Ovary (tissue), 9 donors: ENCODE results near the gene ZNF750. TPM values are rescaled to one million over a fixed set of nuclear protein-coding genes. Genes with fewer than 3 reads are reported as not detected.

Experiments used
- DNase-seq, 5 donors: peaks; one replicate each; pipeline ENCODE4 v3.0.0-alpha.2; 2019 to 2020
- H3K27ac ChIP-seq, 2 donors: fragments of 200-600 bp; one replicate each; pipeline versions ENCODE4 v1.5.1 to v1.8.0; 2019 to 2022
- H3K27me3 ChIP-seq: fragments of 200-600 bp; one replicate; pipeline ENCODE4 v1.8.0; 2022
- H3K36me3 ChIP-seq: fragments of 200-600 bp; sonication (generic); one replicate; pipeline ENCODE4 v1.5.1; 2019
- H3K4me1 ChIP-seq: one replicate; pipeline ENCODE4 v1.8.1; 2013; ENCODE audit warnings: mild to moderate bottlenecking, moderate library complexity; ENCODE audit not compliant: insufficient read depth
- H3K4me3 ChIP-seq: fragments of 200-600 bp; sonication (generic); one replicate; pipeline ENCODE4 v1.5.1; 2017
- H3K9me3 ChIP-seq, 2 donors: fragments of 200-600 bp in 1 of 2; sonication (generic) in 1 of 2; one replicate each; pipeline versions ENCODE4 v1.5.1 to v1.8.1; 2013 to 2019; ENCODE audit warnings: mild to moderate bottlenecking in 1 of 2, moderate library complexity in 1 of 2
- CTCF ChIP-seq, 3 donors: fragments of 450-650 bp in 2 of 3; fragments of 200-600 bp in 1 of 3; IDR thresholded peaks; one replicate each; pipeline versions ENCODE4 v1.5.1 to v1.8.0; 2016 to 2022; ENCODE audit warnings: antibody characterized with exemption in 3 of 3, mild to moderate bottlenecking in 1 of 3
- EP300 ChIP-seq: sonication (generic); formaldehyde crosslinking; IDR thresholded peaks from one replicate; pipeline ENCODE4 v1.6.1; 2017; ENCODE audit warnings: antibody characterized with exemption
- POLR2A ChIP-seq: fragments of 450-650 bp; IDR thresholded peaks from one replicate; pipeline ENCODE4 v1.6.1; 2017; ENCODE audit warnings: antibody characterized with exemption, mild to moderate bottlenecking, moderate library complexity
- WGBS, 3 donors: extraction: QIAGEN DNeasy Blood & Tissue Kit in 1 of 3; methylation state at CpG; one replicate each; pipeline versions ENCODE4 v1.1.5 to v1.1.7; 2013 to 2017; 5-methylcytosine and 5-hydroxymethylcytosine counted together
- intact Hi-C, 4 donors: fragments of 100-400 bp; cut with DNase I; formaldehyde crosslinking; loops; one replicate each; pipeline versions ENCODE4 v1.11.0 to v1.15.1; 2022 to 2023
- polyA plus RNA-seq, 2 donors: library from polyadenylated mRNA; stranded (reverse); fragments of 200-250 nt in 1 of 2; fragments of 350-450 nt in 1 of 2; fragmentation: Illumina TruSeq in 1 of 2; extraction: RNeasy Lipid Tissue Mini Kit (QIAGEN cat#74804) in 1 of 2; gene quantifications; one replicate each; pipeline ENCODE4 v1.2.3, GENCODE V29; 2013 to 2014
- total RNA-seq, 7 donors: library from RNA; depleted of rRNA in 2 of 7; stranded (reverse); fragments of >200 nt in 2 of 7; fragmentation: NEBNext Ultra II Directional in 3 of 7; extraction: Animal tissue kit (Norgen Biotek cat#: 25700) in 3 of 7; gene quantifications; one replicate each; pipeline versions ENCODE4 v1.1.0 to v1.2.4, GENCODE V29; 2016 to 2023
- donor health status: DM: no; HTN: no; CAD: no; lungs with moderate emphysema.
- donor health status: DM: no; HTN: no; CAD: no.
- donor health status: Bipolar disorder and iron deficiency.
- donor health status: DM: yes; HTN: yes; CAD: no.
- donor health status: DM: no; HTN: no; CAD: no.
- donor health status: DM: yes; HTN: yes; CAD: no.

Gene ZNF750
- total and polyA plus RNA-seq, 9 donors, result 0.02 TPM; not detected in 8

GRCh38 chr17:82795615-82796014 is 44.2 kb downstream of the ZNF750 start:
- Histone ChIP-seq H3K9me3 (no peaks in the 10 kb centered on the region), H3K36me3 (no peaks in the 10 kb centered on the region), H3K4me1 (no peaks in the 10 kb centered on the region), H3K27ac (no peak overlapping the region), H3K27me3 (no peaks in the 10 kb centered on the region), H3K4me3 (no peak overlapping the region)
- DNase-seq, result no peak
- WGBS, 3 donors, result 91 to 96% (median 93%) methylated on average over 14 of the region's 14 CpGs
- TF ChIP-seq CTCF (IDR thresholded peaks at IDR 0.05) (no peak), POLR2A (no peak), EP300 (no peak)
- intact Hi-C loops, result no loop called here

- no peak for TF ChIP-seq EP300
- TF ChIP-seq CTCF (IDR thresholded peaks at IDR 0.05), result no peak
- no peak for TF ChIP-seq POLR2A
- no peaks in the 10 kb centered on the region for H3K27me3 ChIP-seq
- WGBS, 3 donors, result 66 to 73% (median 68%) methylated on average over 18 of the region's 18 CpGs
- DNase-seq, result no peak
- H3K4me1 ChIP-seq, result no peaks in the 10 kb centered on the region
- H3K27ac ChIP-seq, result no peak overlapping the region
- intact Hi-C loops, result no loop called here
- no peaks in the 10 kb centered on the region for H3K36me3 ChIP-seq
- no peaks in the 10 kb centered on the region for H3K9me3 ChIP-seq
- H3K4me3 ChIP-seq, result no peak overlapping the region
These were observed 44.9 kb downstream of the ZNF750 start for GRCh38 chr17:82794781-82795482.

DNA sequence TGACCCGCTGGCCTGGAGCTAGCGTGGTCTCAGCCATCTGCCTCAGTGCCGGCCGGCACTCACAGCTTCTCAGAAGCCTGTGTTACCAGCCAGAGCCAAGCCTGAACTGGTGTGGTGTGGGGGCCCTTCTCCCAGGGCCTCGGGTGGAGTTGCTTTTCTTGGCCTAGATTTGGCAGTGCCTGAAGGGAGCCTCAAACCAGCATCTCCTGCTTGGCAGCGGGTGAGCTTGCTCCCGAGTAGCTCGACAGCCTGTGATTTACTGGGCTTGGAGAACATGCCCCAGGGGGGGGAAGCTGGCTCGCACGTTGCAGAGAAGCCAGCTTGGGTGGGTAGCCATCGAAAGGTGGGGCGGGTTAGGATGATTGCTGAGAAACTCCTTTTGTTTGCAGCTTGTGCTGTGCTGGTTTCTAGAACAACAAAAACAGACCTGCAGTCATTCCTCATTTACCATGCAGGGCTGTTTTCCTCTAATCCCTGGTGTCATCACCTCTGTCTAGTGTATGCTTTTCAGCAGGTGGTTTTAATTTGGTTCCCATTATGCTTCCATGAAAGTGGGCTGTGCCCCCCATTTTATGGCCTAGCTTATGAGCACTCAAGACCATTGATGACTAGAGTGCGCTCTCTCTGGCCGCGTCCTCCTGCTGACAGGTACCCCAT is 45.7 kb downstream of the ZNF750 start:
- Histone ChIP-seq H3K4me1 (no peaks in the 10 kb centered on the region), H3K4me3 (no peak overlapping the region), H3K9me3 (no peaks in the 10 kb centered on the region), H3K27me3 (no peaks in the 10 kb centered on the region), H3K27ac (no peak overlapping the region), H3K36me3 (no peaks in the 10 kb centered on the region)
- intact Hi-C loops, result no loop called here
- 60 to 73% (median 65%) methylated on average over 12 to 15 of the region's 15 CpGs for WGBS, 3 donors
- TF ChIP-seq POLR2A (no peak), EP300 (no peak), CTCF (IDR thresholded peaks at IDR 0.05) (no peak)
- DNase-seq, result no peak

- WGBS, 3 donors, result 59 to 64% (median 60%) methylated on average over 12 of the region's 12 CpGs
- Histone ChIP-seq H3K4me3 (no peak overlapping the region), H3K4me1 (no peaks in the 10 kb centered on the region), H3K27me3 (no peaks in the 10 kb centered on the region), H3K9me3 (no peaks in the 10 kb centered on the region), H3K36me3 (no peaks in the 10 kb centered on the region), H3K27ac (no peak overlapping the region)
- intact Hi-C loops, result no loop called here
- TF ChIP-seq POLR2A (no peak), EP300 (no peak), CTCF (IDR thresholded peaks at IDR 0.05) (no peak)
- DNase-seq, result no peak
These were observed 48.3 kb downstream of the ZNF750 start for GRCh38 chr17:82791532-82791931.
